Muscle of leg (tissue), 11 donors: Measurements from ENCODE around the gene CRIM1. TPM values are rescaled to one million over a fixed set of nuclear protein-coding genes. Genes with fewer than 3 reads are reported as not detected.

Experiments used
- DNase-seq: peaks from one replicate; pipeline ENCODE4 v3.0.0; 2013
- H3K27ac ChIP-seq: one replicate; pipeline ENCODE4 v1.5.1; 2013; ENCODE audit warnings: mild to moderate bottlenecking, low read length, control low read depth
- H3K27me3 ChIP-seq: one replicate; pipeline ENCODE4 v1.6.1; 2013; ENCODE audit warnings: low read length; ENCODE audit not compliant: control insufficient read depth, insufficient read depth
- H3K36me3 ChIP-seq: one replicate; pipeline ENCODE4 v1.6.1; 2013; ENCODE audit warnings: low read length; ENCODE audit not compliant: control insufficient read depth, insufficient read depth
- H3K4me1 ChIP-seq: one replicate; pipeline ENCODE4 v1.6.1; 2013; ENCODE audit warnings: low read length; ENCODE audit not compliant: control insufficient read depth, insufficient read depth
- H3K4me3 ChIP-seq: one replicate; pipeline ENCODE4 v1.5.1; 2013; ENCODE audit warnings: low read length, control low read depth
- H3K9me3 ChIP-seq: replicated peaks from 2 replicates; pipeline ENCODE4 v1.6.1; 2013; ENCODE audit warnings: low read depth, low read length; ENCODE audit not compliant: control insufficient read depth
- WGBS: methylation state at CpG from one replicate; pipeline ENCODE4 v1.1.5; 2013; ENCODE audit warnings: missing lambda C conversion rate; ENCODE audit not compliant: insufficient coverage; 5-methylcytosine and 5-hydroxymethylcytosine counted together
- polyA plus RNA-seq, 8 donors: library from polyadenylated mRNA; unstranded; fragments of 120-200 nt; gene quantifications; one replicate each; pipeline versions ENCODE4 v1.2.1 to v1.2.3, GENCODE V29; 2013; ENCODE audit warnings: inconsistent platforms in 1 of 8, low replicate concordance in 1 of 8; ENCODE audit not compliant: insufficient read length in 8 of 8, insufficient read depth in 1 of 8
- total RNA-seq: library from RNA; stranded (reverse); fragments of 120-200 nt; gene quantifications from one replicate; pipeline ENCODE4 v1.2.4, GENCODE V29; 2013

The CRIM1 gene
- total and polyA plus RNA-seq, 9 donors = 14.0 to 31.8 (median 20.4) TPM

GRCh38 chr2:36486521-36487044 lies 131.0 kb downstream of the CRIM1 start:
- no CpG with 5 or more reads among the region's 1 CpG for WGBS
- peaks cover 6% of the 10 kb centered on the region for H3K4me1 ChIP-seq
- H3K9me3 ChIP-seq = no peaks in the 10 kb centered on the region
- H3K36me3 ChIP-seq = peaks cover 3% of the 10 kb centered on the region
- no peaks in the 10 kb centered on the region for H3K27me3 ChIP-seq
- H3K4me3 ChIP-seq = no peak overlapping the region
- H3K27ac ChIP-seq = no peak overlapping the region
- no peak for DNase-seq

- Histone ChIP-seq H3K27me3 (no peaks in the 10 kb centered on the region), H3K9me3 (no peaks in the 10 kb centered on the region), H3K4me3 (no peak overlapping the region), H3K36me3 (peaks cover 3% of the 10 kb centered on the region), H3K4me1 (peaks cover 6% of the 10 kb centered on the region), H3K27ac (no peak overlapping the region)
- no CpG with 5 or more reads among the region's 4 CpGs for WGBS
- DNase-seq = no peak
Measured at GRCh38 chr2:36487947-36488346, 132.4 kb downstream of the CRIM1 start.

DNA sequence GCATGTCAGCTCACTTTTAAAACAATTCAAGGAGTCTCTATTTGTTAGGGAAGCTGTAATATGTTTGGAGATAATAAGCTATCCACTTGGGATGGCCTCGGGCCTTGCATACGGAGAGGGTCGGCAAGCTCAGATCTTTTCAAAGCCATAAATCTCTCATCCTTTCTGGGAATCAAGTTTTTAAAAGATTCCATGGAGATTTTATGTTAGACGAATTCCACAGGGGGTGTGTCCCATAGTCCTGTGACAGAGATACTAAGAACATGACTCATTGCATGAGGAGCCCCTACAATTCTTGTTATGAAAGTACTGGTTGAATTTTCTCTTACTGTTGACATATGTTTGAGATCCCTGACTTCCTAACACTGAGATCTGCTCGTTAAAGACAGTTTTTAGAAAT lies 133.7 kb downstream of the CRIM1 start:
- Histone ChIP-seq H3K36me3 (no peaks in the 10 kb centered on the region), H3K27me3 (no peaks in the 10 kb centered on the region), H3K4me3 (no peak overlapping the region), H3K9me3 (no peaks in the 10 kb centered on the region), H3K27ac (no peak overlapping the region), H3K4me1 (peaks cover 6% of the 10 kb centered on the region)
- no peak for DNase-seq
- WGBS = no CpG with 5 or more reads among the region's 5 CpGs

GRCh38 chr2:36490749-36491148 lies 135.2 kb downstream of the CRIM1 start:
- DNase-seq = no peak
- WGBS = 66% methylated on average over 2 of the region's 4 CpGs
- no peaks in the 10 kb centered on the region for H3K27me3 ChIP-seq
- H3K9me3 ChIP-seq = no peaks in the 10 kb centered on the region
- H3K27ac ChIP-seq = no peak overlapping the region
- H3K4me3 ChIP-seq = no peak overlapping the region
- H3K36me3 ChIP-seq = no peaks in the 10 kb centered on the region
- no peaks in the 10 kb centered on the region for H3K4me1 ChIP-seq

DNA sequence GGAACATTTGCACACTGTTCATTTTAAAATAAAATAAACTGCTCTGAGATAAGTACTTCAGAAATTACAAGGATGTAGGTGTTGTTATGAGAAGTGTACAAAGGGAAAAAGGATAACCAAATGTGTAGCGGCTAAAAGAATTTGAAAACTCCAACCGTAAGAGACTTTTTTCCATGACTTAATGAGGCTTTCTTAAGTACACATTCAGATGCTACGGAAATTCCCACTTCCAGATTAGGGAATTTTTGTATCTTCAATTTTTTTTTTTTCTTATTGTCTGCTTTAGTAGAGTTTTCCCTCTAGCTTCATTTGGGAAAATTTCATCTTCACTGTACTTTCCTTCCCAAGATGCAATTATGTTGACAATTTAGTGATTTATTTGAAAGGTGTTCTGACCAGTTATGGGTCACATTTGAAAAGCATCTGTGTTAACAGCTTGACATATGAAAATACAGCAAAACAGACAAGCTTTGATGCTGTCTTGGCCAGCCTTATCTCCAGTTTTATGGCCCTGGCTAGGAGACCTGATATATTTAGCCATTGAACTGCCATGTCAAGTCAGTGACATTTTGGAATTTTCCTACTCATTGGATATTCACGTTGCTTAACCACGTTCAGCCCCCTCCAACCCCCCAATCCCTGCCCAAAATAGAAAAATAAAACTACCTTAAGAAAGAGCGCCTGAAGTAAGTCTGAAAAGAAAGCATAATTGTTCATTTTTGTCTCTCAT lies 136.8 kb downstream of the CRIM1 start:
- Histone ChIP-seq H3K4me1 (no peaks in the 10 kb centered on the region), H3K4me3 (no peak overlapping the region), H3K9me3 (no peaks in the 10 kb centered on the region), H3K27ac (no peak overlapping the region), H3K27me3 (no peaks in the 10 kb centered on the region), H3K36me3 (no peaks in the 10 kb centered on the region)
- 67% methylated on average over 1 of the region's 6 CpGs for WGBS
- peak; percentile 62 for DNase-seq

GRCh38 chr2:36493306-36493705 lies 137.7 kb downstream of the CRIM1 start:
- H3K27ac ChIP-seq = no peak overlapping the region
- DNase-seq = no peak
- H3K4me1 ChIP-seq = no peaks in the 10 kb centered on the region
- no peaks in the 10 kb centered on the region for H3K27me3 ChIP-seq
- no peak overlapping the region for H3K4me3 ChIP-seq
- no peaks in the 10 kb centered on the region for H3K9me3 ChIP-seq
- no peaks in the 10 kb centered on the region for H3K36me3 ChIP-seq

DNA sequence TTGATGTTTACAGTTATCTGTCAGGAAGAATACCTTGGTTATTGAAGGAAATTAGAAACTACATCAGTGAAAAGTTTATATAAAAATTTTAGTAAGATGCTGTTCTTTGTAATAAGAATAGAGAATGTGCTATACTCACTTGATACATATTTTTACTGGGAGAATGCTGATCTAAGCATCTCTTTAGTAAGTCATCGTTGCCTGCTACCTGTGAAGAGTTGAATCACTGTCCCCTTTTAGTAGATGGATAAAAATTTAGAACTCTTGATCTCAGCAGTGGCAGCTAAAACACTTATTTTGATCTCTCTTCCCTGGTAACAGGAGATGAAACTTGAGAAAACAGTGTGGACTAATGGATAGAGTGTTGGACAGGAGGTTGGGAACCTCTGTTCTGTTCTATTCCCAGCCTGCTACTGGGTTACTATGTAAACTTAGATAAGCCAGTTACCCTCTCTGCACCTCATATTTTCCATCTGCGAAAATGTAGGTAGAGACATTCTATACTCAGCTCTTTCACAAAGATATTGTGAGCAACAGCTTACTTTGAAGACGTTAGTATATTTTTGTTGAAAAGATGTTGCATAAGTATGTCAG lies 142.1 kb downstream of the CRIM1 start:
- H3K4me1 ChIP-seq = no peaks in the 10 kb centered on the region
- H3K4me3 ChIP-seq = no peak overlapping the region
- DNase-seq = no peak
- WGBS = no CpG with 5 or more reads among the region's 3 CpGs
- H3K9me3 ChIP-seq = no peaks in the 10 kb centered on the region
- no peaks in the 10 kb centered on the region for H3K36me3 ChIP-seq
- no peak overlapping the region for H3K27ac ChIP-seq
- no peaks in the 10 kb centered on the region for H3K27me3 ChIP-seq

DNA sequence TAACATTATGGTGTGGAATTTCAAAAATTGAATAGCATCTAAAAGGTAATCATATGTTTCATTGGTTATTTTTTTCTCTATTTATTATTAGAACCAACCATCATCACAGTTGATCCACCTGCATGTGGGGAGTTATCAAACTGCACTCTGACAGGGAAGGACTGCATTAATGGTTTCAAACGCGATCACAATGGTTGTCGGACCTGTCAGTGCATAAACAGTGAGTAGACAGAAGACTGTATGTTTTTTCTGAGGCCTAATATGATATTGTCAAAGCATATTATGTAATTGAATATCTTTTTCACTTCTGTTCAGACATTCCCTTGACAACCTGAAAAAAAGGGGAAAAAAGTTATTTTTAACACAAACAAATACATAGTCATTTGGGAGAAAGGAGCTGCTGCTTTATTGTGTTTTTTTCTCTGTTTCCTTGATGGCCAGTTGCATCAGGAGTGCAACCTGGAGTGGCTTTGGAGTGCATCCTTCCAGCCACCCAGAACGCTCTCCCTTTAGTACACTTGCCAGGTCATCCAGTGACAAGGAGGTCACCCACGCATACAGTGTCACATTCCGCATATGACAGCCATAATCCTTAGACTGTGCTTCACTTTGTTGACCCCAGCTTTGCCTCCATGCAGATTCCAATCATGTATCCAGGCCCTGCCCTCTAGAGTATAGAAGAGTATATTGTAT lies 143.7 kb downstream of the CRIM1 start:
- no peaks in the 10 kb centered on the region for H3K36me3 ChIP-seq

GRCh38 chr2:36500072-36500471 lies 144.5 kb downstream of the CRIM1 start:
- Histone ChIP-seq H3K36me3 (no peaks in the 10 kb centered on the region), H3K27me3 (no peaks in the 10 kb centered on the region), H3K4me1 (no peaks in the 10 kb centered on the region), H3K27ac (no peak overlapping the region), H3K4me3 (no peak overlapping the region), H3K9me3 (no peaks in the 10 kb centered on the region)
- no peak for DNase-seq
- WGBS = 89% methylated on average over 4 of the region's 7 CpGs

More for the DNA sequence above, 143.7 kb downstream of the CRIM1 start:
- Histone ChIP-seq H3K27me3 (no peaks in the 10 kb centered on the region), H3K4me1 (no peaks in the 10 kb centered on the region), H3K9me3 (no peaks in the 10 kb centered on the region), H3K27ac (no peak overlapping the region), H3K4me3 (no peak overlapping the region)
- WGBS = no CpG with 5 or more reads among the region's 6 CpGs
- DNase-seq = no peak

DNA sequence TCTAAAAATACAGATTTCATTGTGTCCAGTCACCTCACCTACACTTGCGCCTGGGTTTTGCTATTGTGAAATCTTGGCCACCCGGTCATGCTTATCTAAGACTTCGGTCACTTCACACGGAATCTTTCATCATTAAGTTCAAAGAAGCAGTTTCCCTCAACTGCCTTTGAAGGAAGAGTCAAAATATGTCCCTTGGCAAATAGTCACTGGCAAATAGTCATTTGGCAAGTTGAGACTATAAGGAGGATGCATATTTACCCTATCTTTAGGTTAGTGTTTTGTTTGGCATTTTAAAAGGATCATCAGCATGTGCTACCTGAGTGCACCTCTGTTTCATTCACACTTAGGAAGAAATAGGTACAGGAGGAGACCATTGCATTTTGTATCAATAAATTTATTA lies 146.5 kb downstream of the CRIM1 start:
- Histone ChIP-seq H3K27ac (no peak overlapping the region), H3K4me1 (no peaks in the 10 kb centered on the region), H3K9me3 (no peaks in the 10 kb centered on the region), H3K27me3 (no peaks in the 10 kb centered on the region), H3K36me3 (peaks cover 3% of the 10 kb centered on the region), H3K4me3 (no peak overlapping the region)
- WGBS = 75% methylated on average over 1 of the region's 4 CpGs
- no peak for DNase-seq
